ACC112 (cell line): ENCODE measurements around the gene CLN5.
"Not testable (repeated sequence)": the region's sequence is repeated elsewhere in the genome, so short reads cannot be mapped to it uniquely, and the experiment has no call there.

Source experiments
- H2AFZ ChIP-seq: fragments of 200-600 bp; sonication (generic); one replicate; pipeline ENCODE4 v1.6.0; 2017; ENCODE audit warnings: antibody characterized with exemption, low read length; ENCODE audit not compliant: unreplicated experiment
- H3K27ac ChIP-seq: fragments of 200-600 bp; sonication (generic); 2 replicates; pipeline ENCODE4 v1.5.1; 2014; ENCODE audit warnings: low read depth, mild to moderate bottlenecking, antibody characterized with exemption, low read length, moderate library complexity
- H3K27me3 ChIP-seq: fragments of 200-600 bp; sonication (generic); 2 replicates; pipeline ENCODE4 v1.6.1; 2014; ENCODE audit warnings: mild to moderate bottlenecking, antibody characterized with exemption, low read length, moderate library complexity, mixed read lengths; ENCODE audit not compliant: insufficient read depth
- H3K36me3 ChIP-seq: fragments of 200-600 bp; sonication (generic); 2 replicates; pipeline ENCODE4 v1.6.1; 2016; ENCODE audit warnings: mild to moderate bottlenecking, antibody characterized with exemption, low read length, moderate library complexity, mixed read lengths; ENCODE audit not compliant: insufficient read depth
- H3K4me1 ChIP-seq: fragments of 200-600 bp; sonication (generic); one replicate; pipeline ENCODE4 v1.6.1; 2016; ENCODE audit warnings: low read length, mixed read lengths; ENCODE audit not compliant: insufficient read depth, unreplicated experiment, control insufficient read depth
- H3K4me3 ChIP-seq: fragments of 200-600 bp; sonication (generic); 2 replicates; pipeline ENCODE4 v1.5.1; 2014; ENCODE audit warnings: mild to moderate bottlenecking, low read depth, low read length
- H3K79me2 ChIP-seq: fragments of 200-600 bp; sonication (generic); one replicate; pipeline ENCODE4 v1.6.0; 2016; ENCODE audit warnings: low read length; ENCODE audit not compliant: control insufficient read depth, unreplicated experiment, insufficient read depth

CLN5 gene

DNA sequence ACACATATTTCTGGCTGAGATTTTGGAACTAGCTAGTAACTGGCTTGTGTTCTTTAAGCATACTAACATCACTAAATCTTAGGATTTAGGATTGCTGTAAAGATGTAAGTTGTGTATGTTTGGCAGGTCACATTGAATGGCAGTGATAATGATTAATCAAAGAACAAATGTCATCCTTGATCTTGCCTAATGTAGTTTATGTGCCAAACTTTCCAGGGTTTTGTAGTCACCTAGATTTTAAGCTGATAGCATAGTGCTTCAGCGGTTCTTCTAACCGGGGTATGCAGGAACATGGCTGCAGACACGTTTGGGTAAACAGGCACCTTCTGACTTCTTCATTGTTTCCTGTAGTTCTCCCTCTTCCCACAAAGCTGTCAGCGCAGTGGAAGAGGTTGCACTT, 9.7 kb downstream of the CLN5 start:
- peaks cover 3% of the 10 kb centered on the region for H3K79me2 ChIP-seq
- H2AFZ ChIP-seq: no peak overlapping the region
- H3K4me1 ChIP-seq: no peaks in the 10 kb centered on the region
- peaks cover 15% of the 10 kb centered on the region; the same call in 1 of the 2 replicates for H3K36me3 ChIP-seq
- no peak overlapping the region for H3K4me3 ChIP-seq
- H3K27ac ChIP-seq: no peak overlapping the region
- H3K27me3 ChIP-seq: no peaks in the 10 kb centered on the region

DNA sequence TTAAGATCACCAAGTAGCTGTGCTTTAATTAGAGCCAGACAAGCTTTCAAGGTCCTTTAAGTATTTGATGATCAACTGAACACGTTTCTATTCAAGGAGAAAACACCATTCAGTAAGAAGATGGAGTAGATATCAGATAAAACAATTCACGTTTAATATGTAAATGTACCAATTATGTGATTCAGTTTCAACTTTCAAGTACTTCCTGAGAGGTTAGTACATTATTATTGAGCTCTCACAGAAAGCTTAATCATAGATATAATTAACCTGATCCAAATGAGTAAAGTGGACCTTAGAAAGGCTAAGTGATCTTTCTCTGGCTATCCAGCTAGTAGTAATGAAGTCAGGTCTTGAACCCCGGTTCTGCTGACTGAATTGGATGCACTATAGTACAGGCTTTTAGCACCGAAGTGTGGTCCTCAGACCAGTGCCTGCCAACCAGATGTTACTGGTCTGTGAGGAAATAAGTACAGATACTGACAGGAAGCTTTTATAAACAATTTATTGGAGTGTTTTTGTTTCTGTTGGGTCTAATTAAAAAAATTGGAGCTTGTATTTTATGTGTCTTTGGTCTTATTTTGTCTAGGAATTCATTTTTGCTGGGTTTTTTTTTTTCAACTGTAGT, 10.2 kb downstream of the CLN5 start:
- no peak overlapping the region for H2AFZ ChIP-seq
- no peaks in the 10 kb centered on the region for H3K4me1 ChIP-seq
- H3K4me3 ChIP-seq: no peak overlapping the region
- no peaks in the 10 kb centered on the region for H3K27me3 ChIP-seq
- H3K27ac ChIP-seq: no peak overlapping the region
- peaks cover 15% of the 10 kb centered on the region; the same call in 1 of the 2 replicates for H3K36me3 ChIP-seq
- peaks cover 4% of the 10 kb centered on the region for H3K79me2 ChIP-seq

DNA sequence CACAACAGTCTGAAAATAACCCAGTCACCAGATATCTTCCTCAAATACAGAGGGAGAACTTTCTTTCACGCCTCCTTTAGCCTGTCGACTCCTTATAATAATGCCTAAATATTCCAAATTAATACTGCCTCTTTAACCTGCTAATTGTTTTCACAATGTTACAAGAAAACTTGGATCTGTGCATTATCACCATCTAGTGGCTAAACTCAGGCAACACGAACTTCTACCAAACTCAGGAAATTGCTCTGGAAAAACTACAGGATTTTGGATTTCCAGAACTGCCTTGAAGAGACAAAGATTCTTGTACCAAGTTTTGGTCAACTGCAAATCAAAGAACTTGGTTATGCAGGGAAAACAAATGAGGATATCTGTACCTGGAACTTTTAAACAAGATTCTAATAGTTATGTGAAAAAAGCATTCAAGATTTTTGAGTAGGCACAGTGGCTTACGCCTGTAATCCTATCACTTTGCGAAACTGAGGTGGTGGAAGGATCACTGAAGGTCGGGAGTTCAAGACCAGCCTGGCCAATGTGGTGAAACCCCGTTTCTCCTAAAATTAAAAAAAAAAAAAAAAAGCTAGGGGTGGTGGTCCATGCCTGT, 10.8 kb downstream of the CLN5 start:
- Histone ChIP-seq H2AFZ (no peak overlapping the region), H3K79me2 (peaks cover 8% of the 10 kb centered on the region), H3K27ac (no peak overlapping the region), H3K4me1 (no peaks in the 10 kb centered on the region), H3K4me3 (no peak overlapping the region), H3K27me3 (no peaks in the 10 kb centered on the region), H3K36me3 (peaks cover 15% of the 10 kb centered on the region; the same call in 1 of the 2 replicates)

DNA sequence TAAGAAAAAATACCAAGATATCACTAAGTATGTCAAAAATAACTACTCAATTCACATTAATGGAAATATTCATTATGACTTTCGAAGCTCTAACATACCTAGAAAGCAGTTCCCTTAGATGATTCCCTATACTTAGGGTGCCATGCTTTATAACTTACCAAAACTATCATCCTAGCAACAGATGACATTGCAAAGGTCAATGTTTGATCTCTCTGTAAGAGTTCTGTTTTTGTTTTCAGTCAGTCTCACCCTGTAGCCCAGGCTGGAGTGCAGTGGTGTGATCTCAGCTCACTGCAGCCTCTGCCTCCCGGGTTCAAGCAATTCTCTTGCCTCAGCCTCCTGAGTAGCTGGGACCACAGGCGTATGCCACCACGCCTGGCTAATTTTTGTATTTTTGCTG, 16.5 kb downstream of the CLN5 start:
- H3K27me3 ChIP-seq, H3K27ac ChIP-seq, H2AFZ ChIP-seq, H3K4me1 ChIP-seq, H3K4me3 ChIP-seq: not testable (repeated sequence)
- H3K79me2 ChIP-seq: peaks cover 33% of the 10 kb centered on the region
- H3K36me3 ChIP-seq: peaks cover 17% of the 10 kb centered on the region

DNA sequence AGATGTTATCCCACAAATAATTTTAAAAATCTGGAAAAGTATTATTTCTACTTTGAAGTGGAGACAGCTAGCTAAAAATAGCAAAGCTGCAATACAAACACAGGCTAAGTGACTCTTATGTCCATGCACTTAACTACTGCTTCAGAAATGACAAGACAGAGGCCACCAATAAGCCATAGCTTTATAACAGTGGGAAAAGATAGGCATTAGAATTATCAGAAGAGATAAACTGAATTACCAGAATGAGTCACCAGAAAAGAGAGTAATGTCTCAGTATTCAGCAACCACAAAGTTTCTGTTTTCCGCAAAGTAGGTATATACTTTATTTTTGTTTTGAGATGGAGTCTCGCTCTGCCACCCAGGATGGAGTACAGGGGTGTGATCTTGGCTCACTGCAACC, 17.1 kb downstream of the CLN5 start:
- H3K79me2 ChIP-seq: peaks cover 39% of the 10 kb centered on the region
- H3K27ac ChIP-seq: no peak overlapping the region
- no peaks in the 10 kb centered on the region for H3K4me1 ChIP-seq
- no peak overlapping the region for H3K4me3 ChIP-seq
- H3K36me3 ChIP-seq: peaks cover 22% of the 10 kb centered on the region
- H2AFZ ChIP-seq: no peak overlapping the region
- no peaks in the 10 kb centered on the region for H3K27me3 ChIP-seq

DNA sequence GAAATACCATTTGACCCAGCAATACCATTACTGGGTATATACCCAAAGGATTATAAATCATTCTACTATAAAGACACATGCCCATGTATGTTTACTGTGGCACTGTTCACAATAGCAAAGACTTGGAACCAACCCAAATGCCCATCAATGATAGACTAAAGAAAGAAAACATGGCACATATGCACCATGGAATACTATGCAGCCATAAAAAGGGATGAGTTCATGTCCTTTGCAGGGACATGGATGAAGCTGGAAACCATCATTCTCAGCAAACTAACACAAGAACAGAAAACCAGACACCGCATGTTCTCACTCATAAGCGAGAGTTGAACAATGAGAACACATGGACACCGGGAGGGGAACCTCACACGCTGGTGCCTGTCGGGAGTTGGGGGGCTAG, 17.8 kb downstream of the CLN5 start:
- not testable (repeated sequence) for H3K4me1 ChIP-seq, H2AFZ ChIP-seq, H3K4me3 ChIP-seq, H3K27ac ChIP-seq, H3K27me3 ChIP-seq
- Histone ChIP-seq H3K36me3 (peaks cover 29% of the 10 kb centered on the region), H3K79me2 (peaks cover 46% of the 10 kb centered on the region)

DNA sequence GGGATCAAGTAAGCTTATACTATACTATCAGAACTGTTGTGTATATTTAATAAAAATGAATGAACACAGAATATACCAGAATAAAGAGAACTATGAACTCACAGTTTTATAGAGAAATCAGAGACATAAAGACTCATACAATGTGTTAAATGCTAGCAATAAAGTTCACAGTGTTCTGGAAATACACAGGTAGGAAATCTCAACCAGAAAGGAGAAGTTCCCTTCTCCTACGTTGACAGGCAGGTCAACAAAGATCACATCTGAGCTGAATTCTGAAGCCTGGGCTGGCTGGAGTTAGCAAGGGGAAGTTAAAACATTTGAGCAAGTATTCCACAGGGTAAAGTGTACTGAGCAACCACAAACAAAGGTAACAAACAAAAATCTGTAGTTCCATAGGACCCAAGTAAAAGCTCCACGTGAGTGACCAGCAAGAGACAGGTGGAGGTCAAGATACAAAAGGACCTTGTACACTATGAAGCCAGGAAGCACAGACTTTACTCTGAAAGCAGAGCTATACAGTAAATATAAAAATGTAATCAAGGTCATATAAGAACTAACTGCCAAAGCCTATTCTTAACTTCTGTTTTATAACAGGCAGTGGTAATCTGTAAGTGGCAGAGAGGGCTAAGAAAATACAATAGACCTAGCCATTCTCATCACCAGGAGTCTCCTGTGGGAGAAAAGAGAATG, 22.1 kb downstream of the CLN5 start:
- Histone ChIP-seq H3K4me1 (no peaks in the 10 kb centered on the region), H3K27me3 (no peaks in the 10 kb centered on the region), H3K4me3 (no peak overlapping the region), H3K27ac (no peak overlapping the region), H3K79me2 (peaks cover 47% of the 10 kb centered on the region), H2AFZ (no peak overlapping the region), H3K36me3 (peaks cover 54% of the 10 kb centered on the region)

DNA sequence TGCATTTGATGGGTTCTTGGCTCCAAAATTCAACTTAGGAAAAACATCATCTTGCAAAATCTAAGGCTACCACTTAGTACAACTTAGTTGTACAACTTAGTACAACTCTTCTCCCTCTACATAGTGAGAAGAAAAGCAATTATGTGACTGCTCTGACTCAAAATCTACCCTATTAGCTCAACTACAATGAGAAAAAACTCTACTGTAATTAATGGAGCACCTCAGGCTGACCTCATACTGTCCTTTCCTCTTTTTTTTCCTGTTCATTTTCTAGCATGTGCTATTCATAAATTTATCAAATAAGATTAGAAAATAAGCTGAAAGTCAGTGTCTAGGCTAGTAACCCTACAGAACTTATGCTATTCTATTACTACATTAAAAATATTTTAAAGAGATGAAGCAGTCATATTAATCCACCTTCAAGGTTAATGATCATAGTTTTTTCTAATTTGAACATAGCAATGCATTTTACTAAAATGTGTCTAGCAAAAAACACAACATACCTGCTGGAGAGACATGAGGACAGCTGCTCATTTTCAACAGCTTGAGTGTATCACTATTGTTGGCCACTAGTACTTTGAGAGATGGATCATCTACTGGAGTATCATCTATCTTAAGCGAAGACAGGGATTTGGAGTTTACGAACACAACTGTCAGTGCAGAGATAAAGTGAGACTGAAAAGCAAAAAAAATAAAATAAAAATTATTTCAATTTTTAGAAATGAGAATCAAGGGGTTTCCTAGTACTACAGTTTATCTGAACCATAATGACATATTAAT, 23.2 kb downstream of the CLN5 start:
- Histone ChIP-seq H3K4me3 (no peak overlapping the region), H3K36me3 (peaks cover 54% of the 10 kb centered on the region), H3K79me2 (peaks cover 54% of the 10 kb centered on the region), H2AFZ (no peak overlapping the region), H3K27me3 (no peaks in the 10 kb centered on the region), H3K27ac (no peak overlapping the region), H3K4me1 (peaks cover 2% of the 10 kb centered on the region)

DNA sequence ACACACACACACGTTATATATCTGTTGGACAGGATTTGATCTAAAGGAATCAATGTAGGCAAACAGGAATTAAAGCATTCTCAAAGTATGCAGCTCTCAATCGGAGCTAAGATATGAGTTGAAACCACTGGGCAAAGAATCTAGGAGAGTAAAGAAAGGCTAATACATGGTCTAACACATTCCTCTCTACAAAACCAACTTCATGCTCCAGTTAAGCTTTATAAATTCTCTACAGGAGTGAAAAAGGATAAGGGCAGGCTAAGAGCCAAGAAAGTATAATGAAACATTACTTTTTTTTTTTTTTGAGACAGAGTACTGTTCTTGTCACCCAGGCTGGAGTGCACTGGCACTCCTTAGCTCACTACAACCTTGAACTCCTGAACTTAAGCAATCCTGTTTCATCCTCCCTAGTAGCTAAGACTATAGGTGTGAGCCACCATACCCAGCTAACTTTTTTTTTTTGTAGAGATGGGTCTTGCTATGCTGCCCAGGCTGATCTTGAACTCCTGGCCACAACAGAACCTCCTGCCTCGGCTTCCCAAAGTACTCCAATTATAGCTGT, 24.5 kb downstream of the CLN5 start:
- Histone ChIP-seq H2AFZ (no peak overlapping the region), H3K4me3 (no peak overlapping the region), H3K79me2 (peaks cover 57% of the 10 kb centered on the region), H3K4me1 (peaks cover 7% of the 10 kb centered on the region), H3K27me3 (no peaks in the 10 kb centered on the region), H3K36me3 (peaks cover 48% of the 10 kb centered on the region), H3K27ac (no peak overlapping the region)

DNA sequence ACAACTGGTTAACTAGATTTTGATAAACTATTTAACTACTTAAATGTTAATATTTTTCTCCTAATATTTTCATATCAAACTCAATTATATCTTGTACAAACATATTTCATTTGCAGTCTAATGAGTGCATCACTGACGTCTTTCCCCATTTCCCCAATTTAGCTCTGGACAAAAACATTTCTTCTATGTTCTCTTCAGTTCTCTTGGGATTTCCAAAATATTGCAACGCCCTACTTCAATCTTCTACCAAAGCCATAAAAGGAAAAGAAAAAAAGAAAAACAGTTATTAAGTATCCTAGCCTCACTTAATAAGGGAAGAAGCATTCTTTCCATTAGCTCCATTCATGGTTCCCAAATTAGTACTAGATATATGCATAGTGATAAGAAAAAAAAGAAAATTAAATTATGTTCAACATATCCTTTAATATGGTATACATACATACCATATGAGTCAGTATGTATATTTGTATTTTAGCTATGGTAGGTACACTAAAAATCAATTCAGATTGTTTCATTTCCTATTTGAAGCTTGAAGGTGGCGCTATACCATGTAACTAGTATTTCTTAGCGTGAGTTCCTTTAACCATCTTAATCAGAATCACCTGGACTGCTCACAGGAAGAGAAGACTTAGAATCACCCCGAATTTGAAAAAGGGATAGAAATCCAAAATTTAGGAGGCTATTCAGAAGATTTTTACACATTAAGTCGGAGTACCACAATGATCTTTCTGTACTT, 25.2 kb downstream of the CLN5 start:
- no peak overlapping the region for H2AFZ ChIP-seq
- peaks cover 48% of the 10 kb centered on the region for H3K36me3 ChIP-seq
- H3K27me3 ChIP-seq: no peaks in the 10 kb centered on the region
- H3K79me2 ChIP-seq: peaks cover 59% of the 10 kb centered on the region
- H3K27ac ChIP-seq: no peak overlapping the region
- peaks cover 11% of the 10 kb centered on the region for H3K4me1 ChIP-seq
- no peak overlapping the region for H3K4me3 ChIP-seq
